Activated T-helper 17 cell treated with anti-CD3 and anti-CD28 coated beads, Interleukin-2, amount 50 U/mL, for 72 hours (primary cell): ENCODE results near the gene TCF19. TPM values are rescaled to one million over a fixed set of nuclear protein-coding genes. Genes with fewer than 3 reads are reported as not detected.

Experiments
- ATAC-seq: fragments of 150-1000 bp; cut with Tn5 transposase; replicated peaks from 2 replicates; pipeline ENCODE4 v1.10.0; 2021; ENCODE audit warnings: mild to moderate bottlenecking, moderate library complexity
- H3K27ac Mint-ChIP-seq: one replicate; pipeline ENCODE4 v1.8.0; 2022; ENCODE audit warnings: mixed read lengths
- H3K27me3 Mint-ChIP-seq: one replicate; pipeline ENCODE4 v1.8.0; 2022; ENCODE audit warnings: mixed read lengths
- H3K36me3 Mint-ChIP-seq: one replicate; pipeline ENCODE4 v1.8.0; 2022; ENCODE audit warnings: low read depth, mild to moderate bottlenecking, mixed read lengths
- H3K4me1 Mint-ChIP-seq: one replicate; pipeline ENCODE4 v1.8.0; 2022; ENCODE audit warnings: mixed read lengths
- H3K4me3 Mint-ChIP-seq: one replicate; pipeline ENCODE4 v1.8.0; 2022; ENCODE audit warnings: mild to moderate bottlenecking, mixed read lengths
- H3K9me3 Mint-ChIP-seq: one replicate; pipeline ENCODE4 v1.8.0; 2022; ENCODE audit warnings: mixed read lengths
- total RNA-seq, 2 donors: library from RNA; stranded (reverse); gene quantifications; one replicate each; pipeline ENCODE4 v1.2.3, GENCODE V29; 2022

The TCF19 gene
- 100 to 1,000 TPM in 1 of 2 donors, 10 to 100 TPM in 1; 91.1 to 125 TPM for total RNA-seq

GRCh38 chr6:31158140-31158862, at the start of gene TCF19:
Gene TCF19 (plus strand): TSS chr6:31158589. CDS start chr6:31159470, 881 bp downstream.
- Mint-ChIP-seq H3K27me3 (no peaks in the 10 kb centered on the region), H3K4me1 (peaks cover 19% of the 10 kb centered on the region), H3K4me3 (peak within 1 kb of the TSS; percentile 92), H3K9me3 (no peaks in the 10 kb centered on the region), H3K27ac (peak within 1 kb of the TSS; percentile 76), H3K36me3 (peaks cover 90% of the 10 kb centered on the region)
- ATAC-seq: peak; percentile 95

DNA sequence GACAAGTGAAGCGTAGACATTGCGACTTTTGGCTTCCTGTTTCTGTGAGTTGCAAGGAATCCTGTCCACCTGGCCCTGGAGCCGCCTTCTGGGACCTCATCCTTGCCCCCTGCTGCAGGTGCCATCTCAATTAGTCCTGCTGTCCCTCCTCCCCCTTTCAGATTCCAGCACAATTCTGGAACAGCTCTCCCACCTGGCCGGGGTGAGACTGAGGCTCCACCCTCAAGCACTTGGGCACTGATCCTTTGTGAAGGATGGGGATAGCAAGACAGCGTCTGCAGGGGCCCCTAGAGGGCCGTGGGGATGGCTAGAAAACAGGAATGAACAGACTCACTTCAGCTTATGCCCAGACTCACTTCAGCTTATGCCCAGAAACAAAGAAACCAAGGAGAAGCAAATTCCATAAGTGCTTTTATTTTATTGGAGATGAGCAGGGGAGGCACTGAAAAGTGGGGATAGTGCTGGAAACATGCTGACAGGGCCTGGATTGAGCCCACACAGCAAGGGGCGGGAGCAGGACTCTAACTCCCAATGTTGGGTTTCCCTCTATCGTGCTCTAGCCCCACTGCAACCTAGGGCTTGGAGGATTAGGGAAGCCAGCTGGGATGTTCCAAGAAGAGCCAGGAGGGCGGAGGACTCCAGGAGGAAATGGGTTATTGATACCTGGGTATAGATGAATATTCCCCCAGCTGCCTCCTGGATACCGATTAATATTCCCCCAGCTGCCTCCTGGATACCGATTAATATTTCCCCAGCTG, 47.4 kb upstream of the TCF19 start:
- Mint-ChIP-seq H3K27ac (no peak overlapping the region), H3K27me3 (peaks cover 11% of the 10 kb centered on the region), H3K36me3 (no peaks in the 10 kb centered on the region), H3K9me3 (no peaks in the 10 kb centered on the region), H3K4me1 (peaks cover 7% of the 10 kb centered on the region), H3K4me3 (no peak overlapping the region)
- ATAC-seq: no peak

- no peaks in the 10 kb centered on the region for H3K9me3 Mint-ChIP-seq
Observed at GRCh38 chr6:31111712-31112111, 46.7 kb upstream of the TCF19 start.

GRCh38 chr6:31112478-31112877, 45.9 kb upstream of the TCF19 start, which contains the start of gene C6orf15:
Gene C6orf15 (minus strand): TSS chr6:31112575. CDS start chr6:31112555, 20 bp downstream.
- ATAC-seq: no peak
- no peaks in the 10 kb centered on the region for H3K36me3 Mint-ChIP-seq
- H3K27me3 Mint-ChIP-seq: peaks cover 11% of the 10 kb centered on the region
- H3K4me3 Mint-ChIP-seq: no peak within 1 kb of the TSS
- no peaks in the 10 kb centered on the region for H3K9me3 Mint-ChIP-seq
- peak within 1 kb of the TSS; percentile 7 for H3K27ac Mint-ChIP-seq
- H3K4me1 Mint-ChIP-seq: peaks cover 7% of the 10 kb centered on the region

More at GRCh38 chr6:31111712-31112111, 46.7 kb upstream of the TCF19 start:
- no peak overlapping the region for H3K4me3 Mint-ChIP-seq
- no peak for ATAC-seq
- H3K36me3 Mint-ChIP-seq: no peaks in the 10 kb centered on the region
- H3K27ac Mint-ChIP-seq: no peak overlapping the region
- H3K27me3 Mint-ChIP-seq: peaks cover 11% of the 10 kb centered on the region
- peaks cover 7% of the 10 kb centered on the region for H3K4me1 Mint-ChIP-seq

DNA sequence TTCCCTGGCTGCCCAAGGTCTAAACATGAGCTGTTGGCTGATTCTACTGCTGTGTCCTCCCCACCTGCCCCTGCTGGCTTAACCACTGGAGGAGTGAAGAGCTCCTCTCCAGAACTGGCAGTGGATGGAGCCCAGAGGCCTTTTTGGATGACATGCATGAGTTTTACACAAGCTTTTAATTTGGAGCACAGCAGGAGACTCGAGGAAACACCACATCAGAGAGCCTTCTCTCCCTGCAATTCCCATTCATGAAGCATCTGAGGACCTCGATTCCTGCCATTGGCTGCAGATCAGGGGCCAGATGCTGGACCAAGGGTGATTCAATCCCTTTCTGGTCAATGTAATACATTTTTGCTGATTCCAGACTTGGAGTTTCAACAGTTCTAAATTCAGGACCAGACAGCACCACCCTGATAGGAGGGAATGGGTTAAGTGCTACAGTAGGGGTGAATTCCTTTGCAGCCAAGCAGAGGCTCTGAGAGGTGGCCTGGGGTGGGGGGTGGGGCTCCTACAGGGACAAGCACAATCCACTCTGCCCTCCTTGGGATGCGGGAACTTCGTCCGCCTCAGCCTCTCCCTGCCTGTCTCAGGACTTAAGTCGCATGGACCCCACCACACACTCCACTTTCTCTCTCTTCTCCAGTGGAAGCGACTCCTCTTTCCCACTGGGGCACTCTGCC, 44.4 kb upstream of the TCF19 start:
- no peak overlapping the region for H3K27ac Mint-ChIP-seq
- no peaks in the 10 kb centered on the region for H3K36me3 Mint-ChIP-seq
- no peaks in the 10 kb centered on the region for H3K9me3 Mint-ChIP-seq
- H3K27me3 Mint-ChIP-seq: peaks cover 11% of the 10 kb centered on the region
- H3K4me3 Mint-ChIP-seq: no peak overlapping the region
- no peak for ATAC-seq
- peaks cover 7% of the 10 kb centered on the region for H3K4me1 Mint-ChIP-seq

DNA sequence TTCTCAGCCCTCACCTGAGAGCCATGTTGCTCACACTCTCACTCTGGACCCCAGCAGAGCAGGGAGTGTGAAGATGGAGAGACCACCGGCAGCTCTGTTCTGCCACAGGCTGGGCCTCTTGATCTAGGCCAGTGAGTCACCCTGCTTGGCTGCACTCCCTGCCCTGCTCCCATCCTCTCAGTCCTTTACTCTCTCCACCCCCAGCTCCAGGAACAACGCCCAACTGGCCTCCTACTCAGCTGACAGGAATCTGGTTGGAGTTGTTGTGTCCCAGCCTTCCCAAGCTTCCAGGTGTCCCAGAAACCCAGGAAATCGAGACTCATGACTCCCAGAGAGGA, 43.9 kb upstream of the TCF19 start, which contains the start of gene PSORS1C1:
TSS of gene PSORS1C1 (plus strand) at position 260 of the 338 bp plus-strand sequence. CDS start 14,833 bp downstream, outside the sequence.
- Mint-ChIP-seq H3K9me3 (no peaks in the 10 kb centered on the region), H3K4me3 (no peak within 1 kb of the TSS), H3K4me1 (peaks cover 7% of the 10 kb centered on the region), H3K36me3 (no peaks in the 10 kb centered on the region), H3K27me3 (peaks cover 9% of the 10 kb centered on the region), H3K27ac (peak within 1 kb of the TSS; percentile 2)
- no peak for ATAC-seq

DNA sequence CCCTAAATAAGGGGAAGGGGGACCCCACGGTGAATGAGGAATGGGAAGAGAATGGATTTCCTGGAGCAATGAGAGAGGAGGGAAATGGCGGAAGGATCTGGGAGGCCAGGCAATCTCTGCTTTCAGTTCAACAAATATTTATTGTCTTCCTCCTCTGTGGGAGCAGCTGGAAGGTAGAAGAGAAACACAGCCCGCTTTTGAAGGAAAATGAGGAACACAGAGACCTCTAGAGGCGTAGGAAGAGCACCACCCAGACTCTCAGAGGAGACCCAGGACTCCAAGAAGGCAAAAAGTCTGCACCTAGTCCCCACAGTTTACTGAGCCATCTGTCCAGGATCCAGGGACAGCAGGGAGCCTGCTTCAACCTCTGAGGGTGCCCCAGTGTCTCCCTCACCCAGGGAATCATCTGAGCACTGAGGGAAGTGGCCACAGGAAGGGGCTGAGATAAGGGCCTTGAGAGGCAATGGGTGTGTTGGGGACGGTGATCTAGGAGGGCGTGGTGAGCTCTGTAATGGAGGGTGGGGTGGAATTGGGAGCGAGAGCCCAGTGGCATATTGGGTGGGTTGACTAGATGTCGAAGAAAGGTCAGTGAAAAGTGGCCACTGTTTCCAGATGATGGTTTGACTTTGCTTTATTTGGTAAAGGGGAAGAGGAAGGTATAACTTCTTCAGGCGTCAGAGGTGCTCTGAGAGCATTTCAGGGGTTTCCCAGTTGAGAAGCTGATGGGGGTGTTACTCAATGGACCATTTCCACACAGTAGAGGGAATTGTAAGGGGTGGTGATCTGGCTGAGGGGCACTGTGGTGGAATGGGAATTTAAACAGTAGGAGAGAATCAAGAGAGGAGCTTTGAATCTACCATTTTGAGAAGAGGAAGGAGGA, 43.2 kb upstream of the TCF19 start:
- ATAC-seq: no peak
- Mint-ChIP-seq H3K4me3 (no peak overlapping the region), H3K27ac (peak overlapping the region; percentile 2), H3K9me3 (no peaks in the 10 kb centered on the region), H3K27me3 (peaks cover 6% of the 10 kb centered on the region), H3K36me3 (no peaks in the 10 kb centered on the region), H3K4me1 (peaks cover 7% of the 10 kb centered on the region)

- no peaks in the 10 kb centered on the region for H3K9me3 Mint-ChIP-seq
- no peaks in the 10 kb centered on the region for H3K36me3 Mint-ChIP-seq
- H3K4me1 Mint-ChIP-seq: peaks cover 7% of the 10 kb centered on the region
- ATAC-seq: no peak
- H3K27ac Mint-ChIP-seq: no peak overlapping the region
- peaks cover 6% of the 10 kb centered on the region for H3K27me3 Mint-ChIP-seq
- H3K4me3 Mint-ChIP-seq: no peak overlapping the region
Observed at GRCh38 chr6:31115941-31116560, 42.3 kb upstream of the TCF19 start.

DNA sequence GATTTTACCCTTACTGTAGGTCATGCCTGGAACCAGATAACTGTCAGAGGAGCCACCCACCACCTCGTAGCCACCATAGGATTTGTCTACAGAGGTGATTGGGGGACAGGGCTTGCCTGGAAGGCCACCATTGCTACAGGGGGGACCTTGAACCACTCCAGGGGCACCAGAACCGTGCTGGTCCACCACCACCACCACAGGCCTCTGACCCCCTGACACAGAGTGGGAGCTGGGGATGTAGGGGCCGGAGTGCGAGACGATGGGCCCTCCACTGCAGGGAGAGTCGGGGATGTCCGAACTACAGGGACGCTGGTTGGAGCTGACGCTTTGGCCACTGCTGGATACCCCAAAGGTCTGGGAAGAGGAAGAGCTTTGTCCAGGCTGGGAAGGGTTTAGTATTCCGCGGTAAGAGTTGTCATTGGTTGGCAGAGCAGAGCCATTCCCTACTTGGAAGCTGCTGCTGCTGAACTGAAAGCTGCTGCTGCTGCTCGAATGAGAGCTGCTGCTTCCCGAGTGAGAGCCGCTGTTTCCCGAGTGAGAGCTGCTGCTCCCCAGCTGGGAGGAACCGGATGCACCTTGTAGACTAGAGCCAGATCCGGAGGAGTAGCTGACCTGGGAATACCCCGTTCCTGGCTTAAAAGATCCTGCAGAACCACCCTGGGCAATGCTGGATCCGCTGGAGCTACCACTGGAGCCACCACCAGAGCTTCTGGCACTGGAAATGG, 41.6 kb upstream of the TCF19 start:
- H3K27ac Mint-ChIP-seq: no peak overlapping the region
- no peak for ATAC-seq
- H3K4me3 Mint-ChIP-seq: no peak overlapping the region
- peaks cover 7% of the 10 kb centered on the region for H3K4me1 Mint-ChIP-seq
- H3K36me3 Mint-ChIP-seq: no peaks in the 10 kb centered on the region
- H3K27me3 Mint-ChIP-seq: peaks cover 6% of the 10 kb centered on the region
- H3K9me3 Mint-ChIP-seq: no peaks in the 10 kb centered on the region

DNA sequence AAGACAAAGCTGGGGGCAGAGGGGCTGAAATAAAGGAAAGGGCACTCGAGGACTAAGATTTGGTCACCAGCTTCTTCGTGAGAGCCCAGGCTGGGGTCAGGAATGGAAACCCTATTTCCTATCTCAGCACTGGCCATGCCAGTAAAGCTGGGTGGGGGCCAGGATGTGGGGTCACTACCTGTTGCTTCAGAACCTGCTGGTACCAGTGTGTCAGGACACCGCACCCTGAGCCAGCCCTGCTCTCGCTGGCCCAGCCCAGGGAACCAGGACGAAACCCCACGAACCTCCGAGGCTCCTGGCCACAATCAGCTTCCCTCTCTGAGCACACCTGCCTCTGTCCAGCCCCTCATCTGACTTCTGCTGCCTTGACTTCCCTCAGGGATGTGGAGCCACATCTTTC, 40.2 kb upstream of the TCF19 start:
- Mint-ChIP-seq H3K4me1 (peaks cover 7% of the 10 kb centered on the region), H3K4me3 (no peak overlapping the region), H3K36me3 (no peaks in the 10 kb centered on the region), H3K9me3 (no peaks in the 10 kb centered on the region), H3K27me3 (peaks cover 6% of the 10 kb centered on the region), H3K27ac (no peak overlapping the region)
- ATAC-seq: no peak

DNA sequence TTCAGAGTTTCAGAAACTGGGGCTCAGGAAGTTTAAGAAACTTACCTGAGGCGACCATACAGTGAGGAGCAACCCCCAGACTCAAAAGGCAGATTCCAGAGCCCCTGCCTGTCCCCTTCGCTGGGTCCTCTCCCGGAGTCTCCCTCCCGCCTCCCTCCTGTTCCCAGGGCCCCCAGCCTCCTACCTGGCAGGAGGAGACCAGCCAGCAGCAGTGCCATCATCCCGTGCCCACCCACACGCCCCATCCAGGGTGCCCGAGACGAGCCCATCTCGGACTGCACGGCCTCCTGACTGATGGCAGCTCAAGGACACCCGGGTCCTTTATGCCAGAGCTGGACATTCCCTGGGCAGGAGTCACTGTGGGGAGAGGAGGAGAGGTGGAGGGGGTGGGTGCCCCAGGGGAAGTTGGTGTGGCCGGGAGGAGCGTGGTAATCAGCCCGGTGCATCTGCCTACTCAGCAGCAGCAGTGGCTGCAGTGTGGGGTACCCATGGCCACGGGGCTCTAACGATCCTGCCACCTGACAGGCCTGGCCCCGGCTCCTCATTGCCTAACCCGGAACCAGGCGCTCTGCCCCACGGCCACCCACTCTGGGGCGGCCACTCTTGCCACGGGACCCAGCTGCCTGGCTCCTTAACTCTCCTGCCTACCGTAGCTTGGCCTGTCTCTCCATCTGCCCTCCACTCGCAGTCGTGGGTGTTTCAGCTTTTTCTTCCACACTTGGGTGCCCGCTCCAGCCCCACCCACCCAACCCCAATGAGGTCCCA, 38.1 kb upstream of the TCF19 start, which contains the start of gene CDSN:
TSS of gene CDSN (minus strand) at position 296 of the 765 bp plus-strand sequence. CDS start at position 269, 27 bp downstream.
- no peak within 1 kb of the TSS for H3K4me3 Mint-ChIP-seq
- no peak for ATAC-seq
- no peaks in the 10 kb centered on the region for H3K36me3 Mint-ChIP-seq
- peaks cover 3% of the 10 kb centered on the region for H3K4me1 Mint-ChIP-seq
- H3K9me3 Mint-ChIP-seq: no peaks in the 10 kb centered on the region
- no peak within 1 kb of the TSS for H3K27ac Mint-ChIP-seq
- H3K27me3 Mint-ChIP-seq: peaks cover 5% of the 10 kb centered on the region

DNA sequence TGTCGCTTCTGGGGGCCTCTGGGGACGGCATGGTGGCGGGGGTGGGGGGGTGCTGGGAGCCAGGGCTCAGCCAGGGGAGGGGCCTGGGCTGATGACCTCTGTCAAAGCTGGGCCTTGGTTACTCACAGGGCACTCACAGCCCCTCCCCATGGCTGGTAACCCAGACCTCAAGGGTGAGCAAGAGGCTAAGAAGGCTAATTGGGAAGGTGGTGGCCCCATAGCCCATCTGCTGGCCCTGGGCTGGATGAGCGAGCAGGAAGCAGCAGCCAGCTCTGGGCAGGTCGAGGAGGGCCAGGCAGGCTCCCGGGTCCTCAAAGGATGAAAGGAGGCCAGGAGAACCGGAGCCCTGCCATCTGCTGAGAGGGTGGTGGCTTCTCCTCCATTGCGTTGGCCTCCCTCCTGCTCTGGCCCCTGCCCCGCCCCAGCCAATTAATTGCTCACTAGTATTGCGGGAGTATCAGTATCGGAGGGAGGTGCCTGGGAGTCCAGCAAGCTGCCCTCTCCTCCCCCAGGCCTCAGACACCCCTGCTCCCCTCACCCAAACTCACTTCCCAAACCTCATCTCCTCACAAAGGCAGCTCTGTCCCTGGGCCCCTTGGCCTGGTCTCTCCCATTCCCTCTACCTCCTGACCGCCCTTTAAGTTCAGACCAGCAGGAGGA, 37.1 kb upstream of the TCF19 start:
- ATAC-seq: no peak
- no peaks in the 10 kb centered on the region for H3K4me1 Mint-ChIP-seq
- no peak overlapping the region for H3K27ac Mint-ChIP-seq
- H3K36me3 Mint-ChIP-seq: no peaks in the 10 kb centered on the region
- H3K4me3 Mint-ChIP-seq: no peak overlapping the region
- H3K9me3 Mint-ChIP-seq: no peaks in the 10 kb centered on the region
- H3K27me3 Mint-ChIP-seq: no peaks in the 10 kb centered on the region
